K562 (cell line): ENCODE measurements around the gene LPAR5. TPM values are rescaled to one million over a fixed set of nuclear protein-coding genes. Genes with fewer than 3 reads are reported as not detected.

Experiments used
- ATF3 ChIP-seq, 2 experiments: fragments of 450-650 bp in 1 of 2; sonication (generic) in 1 of 2; formaldehyde crosslinking in 1 of 2; IDR thresholded peaks in 1 of 2; conservative IDR thresholded peaks in 1 of 2; 2 replicates each; pipeline versions ENCODE4 v1.6.1 to v1.8.1; 2016 to 2023; ENCODE audit warnings: mild to moderate bottlenecking in 2 of 2, moderate library complexity in 2 of 2, inconsistent platforms in 1 of 2, missing genetic modification reagents in 1 of 2
- ATF7 ChIP-seq: fragments of 450-650 bp; IDR thresholded peaks from 2 replicates; pipeline ENCODE4 v1.7.1; 2014; ENCODE audit warnings: mild to moderate bottlenecking, moderate library complexity
- DIDO1 ChIP-seq: fragments of 450-650 bp; IDR thresholded peaks from 2 replicates; pipeline ENCODE4 v1.6.1; 2016; ENCODE audit warnings: low read depth, missing biosample characterization, missing genetic modification characterization
- FOS ChIP-seq: IDR thresholded peaks from 3 replicates; pipeline ENCODE4 v1.6.1; 2011; ENCODE audit not compliant: insufficient read length; ENCODE audit errors: extremely low read depth
- GTF2F1 ChIP-seq: IDR thresholded peaks from 2 replicates; pipeline ENCODE4 v1.6.1; 2011; ENCODE audit warnings: low read depth, low read length, improper control_type of control experiment
- HDAC2 ChIP-seq: fragments of 450-650 bp; IDR thresholded peaks from 2 replicates; pipeline ENCODE4 v1.6.1; 2016; ENCODE audit warnings: mild to moderate bottlenecking
- HNRNPL ChIP-seq: fragments of 200-400 bp; formaldehyde crosslinking; IDR thresholded peaks from 2 replicates; pipeline ENCODE4 v1.6.1; 2017; ENCODE audit warnings: low read depth, mild to moderate bottlenecking, low read length
- ILF3 ChIP-seq: fragments of 450-650 bp; IDR thresholded peaks from 2 replicates; pipeline ENCODE4 v1.6.1; 2018; ENCODE audit warnings: antibody characterized with exemption, mild to moderate bottlenecking, moderate library complexity, borderline replicate concordance
- KHSRP ChIP-seq: fragments of 450-650 bp; IDR thresholded peaks from 2 replicates; pipeline ENCODE4 v1.6.1; 2017
- MEF2D ChIP-seq: conservative IDR thresholded peaks from 2 replicates; pipeline ENCODE4 v1.6.1; 2016; ENCODE audit warnings: low read depth, missing genetic modification characterization, missing compliant biosample characterization
- NELFE ChIP-seq: IDR thresholded peaks from 2 replicates; pipeline ENCODE4 v1.6.1; 2011; ENCODE audit warnings: mild to moderate bottlenecking; ENCODE audit not compliant: insufficient read depth, insufficient read length
- NFXL1 ChIP-seq: fragments of 450-650 bp; formaldehyde crosslinking; IDR thresholded peaks from 2 replicates; pipeline ENCODE4 v1.4.0; 2021; ENCODE audit warnings: mild to moderate bottlenecking
- NR0B1 ChIP-seq: fragments of 450-650 bp; IDR thresholded peaks from one replicate; pipeline ENCODE4 v1.6.1; 2018; ENCODE audit warnings: mild to moderate bottlenecking, moderate library complexity; ENCODE audit not compliant: partially characterized antibody
- TFAP4 ChIP-seq: sonication (generic); formaldehyde crosslinking; IDR thresholded peaks from 2 replicates; pipeline ENCODE4 v1.8.0; 2022; ENCODE audit warnings: missing genetic modification reagents, mild to moderate bottlenecking, moderate library complexity, borderline replicate concordance
- ZC3H8 ChIP-seq: fragments of 450-650 bp; IDR thresholded peaks from 2 replicates; pipeline ENCODE4 v1.6.1; 2017
- ZNF41 ChIP-seq: fragments of 250-450 bp; sonication (Bioruptor Pico); conservative IDR thresholded peaks from 2 replicates; pipeline ENCODE4 v1.4.0; 2020; ENCODE audit warnings: mild to moderate bottlenecking
- polyA plus RNA-seq, 8 experiments: library from polyadenylated mRNA; depleted of rRNA in 4 of 8; stranded (reverse) in 5 of 8; unstranded in 3 of 8; fragments of >200 nt; fragmentation: Nextera tagmentation in 2 of 8; fragmentation: Illumina TruSeq in 1 of 8; extraction: Ambion mirVana in 2 of 8; extraction: Trizol in 1 of 8; gene quantifications; 2 replicates each; pipeline versions ENCODE4 v1.2.1 to v1.2.3, GENCODE V29; 2011 to 2014; ENCODE audit warnings: inconsistent platforms in 1 of 8, missing spikeins in 1 of 8
- total RNA-seq, 7 experiments: library from RNA; depleted of rRNA in 6 of 7; stranded (reverse); fragments of >200 nt in 6 of 7; fragmentation: Illumina TruSeq in 2 of 7; extraction: Trizol in 2 of 7; gene quantifications; 2 replicates each; pipeline versions ENCODE4 v1.2.1 to v1.2.3, GENCODE V29; 2011 to 2021; ENCODE audit warnings: low replicate concordance in 1 of 7
- TF ChIP-seq, protein P1 (sequence below): fragments of 250-450 bp; sonication (Bioruptor Pico); IDR thresholded peaks from 2 replicates; pipeline ENCODE4 v1.9.0; 2021; ENCODE audit warnings: mild to moderate bottlenecking
- TF ChIP-seq, protein P2 (sequence below): fragments of 450-650 bp; conservative IDR thresholded peaks from 2 replicates; pipeline ENCODE4 v1.6.1; 2016; ENCODE audit warnings: missing genetic modification characterization, low read depth, mild to moderate bottlenecking, missing compliant biosample characterization, moderate library complexity
- TF ChIP-seq, protein P3 (sequence below): fragments of 450-650 bp; formaldehyde crosslinking; conservative IDR thresholded peaks from 2 replicates; pipeline ENCODE4 v1.4.0; 2022; ENCODE audit warnings: mild to moderate bottlenecking, missing genetic modification characterization
- TF ChIP-seq, protein P4 (sequence below): fragments of 200-800 bp; sonication (Bioruptor generic); IDR thresholded peaks from 2 replicates; pipeline ENCODE4 v1.6.1; 2017; ENCODE audit warnings: missing genetic modification characterization, missing compliant biosample characterization

LPAR5 gene
- total and polyA plus RNA-seq, 9 of the 15 experiments (the other 6 are each of a cell fraction or from before 2014, with no cell fraction given) = 1.3 to 11.7 (median 3.6) TPM

DNA sequence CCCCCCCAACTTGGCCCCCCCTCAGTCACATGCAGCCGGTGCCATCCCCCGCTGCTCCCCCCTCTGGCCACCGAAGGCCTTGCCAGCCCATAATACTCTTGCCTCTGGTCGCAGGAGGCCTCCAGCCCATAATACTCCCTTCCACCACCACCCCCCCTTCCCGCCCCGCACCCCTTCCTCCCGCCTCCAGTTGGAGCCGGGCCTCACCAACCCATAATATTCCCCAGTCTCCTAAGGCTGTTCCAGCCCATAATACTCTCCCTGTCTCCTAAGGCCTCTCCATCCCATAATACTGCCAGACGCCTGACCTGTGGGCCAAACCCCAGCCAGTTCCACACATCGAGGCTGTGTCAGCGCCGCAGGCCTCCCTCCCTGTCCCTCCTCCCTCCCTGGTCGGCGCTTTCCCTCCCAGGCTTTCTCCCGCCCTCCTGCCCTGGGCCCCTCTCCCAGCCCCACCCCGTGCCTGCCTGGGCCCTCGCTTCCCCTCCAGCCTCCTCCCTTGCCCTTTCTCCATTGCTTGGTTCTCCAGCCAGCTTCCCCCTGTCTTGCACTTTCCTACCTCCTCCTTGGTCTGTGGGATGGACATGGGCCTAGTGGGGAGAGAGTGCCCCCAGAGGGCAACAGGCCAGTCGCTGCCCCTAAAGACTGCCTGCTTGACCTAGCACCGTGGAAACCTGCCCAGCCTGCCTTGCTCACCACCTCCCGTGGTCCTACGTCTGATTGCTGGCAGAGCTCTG is 21.8 kb downstream of the LPAR5 start (continued):
- no peak; the same call in 1 of the 2 replicates for TF ChIP-seq ZNF41 (CRISPR knock-in tag)
- peak; percentile 68; the same call in 1 of the 2 replicates for TF ChIP-seq TFAP4 (CRISPR knock-in tag)
- no peak for TF ChIP-seq FOS
- TF ChIP-seq, protein P1, sequence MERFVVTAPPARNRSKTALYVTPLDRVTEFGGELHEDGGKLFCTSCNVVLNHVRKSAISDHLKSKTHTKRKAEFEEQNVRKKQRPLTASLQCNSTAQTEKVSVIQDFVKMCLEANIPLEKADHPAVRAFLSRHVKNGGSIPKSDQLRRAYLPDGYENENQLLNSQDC (CRISPR knock-in tag) = no peak
- TF ChIP-seq NELFE = no peak
- no peak for TF ChIP-seq GTF2F1
- TF ChIP-seq, protein P2, sequence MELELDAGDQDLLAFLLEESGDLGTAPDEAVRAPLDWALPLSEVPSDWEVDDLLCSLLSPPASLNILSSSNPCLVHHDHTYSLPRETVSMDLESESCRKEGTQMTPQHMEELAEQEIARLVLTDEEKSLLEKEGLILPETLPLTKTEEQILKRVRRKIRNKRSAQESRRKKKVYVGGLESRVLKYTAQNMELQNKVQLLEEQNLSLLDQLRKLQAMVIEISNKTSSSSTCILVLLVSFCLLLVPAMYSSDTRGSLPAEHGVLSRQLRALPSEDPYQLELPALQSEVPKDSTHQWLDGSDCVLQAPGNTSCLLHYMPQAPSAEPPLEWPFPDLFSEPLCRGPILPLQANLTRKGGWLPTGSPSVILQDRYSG (tag) = 0 out of 2 replicates have a peak, but pooled peaks have one; percentile 55
- TF ChIP-seq ATF7 = peak; percentile 16; the same call in 1 of the 2 replicates
- no peak for TF ChIP-seq HNRNPL
- no peak for TF ChIP-seq HDAC2
- no peak for TF ChIP-seq ZC3H8
- TF ChIP-seq, protein P3, sequence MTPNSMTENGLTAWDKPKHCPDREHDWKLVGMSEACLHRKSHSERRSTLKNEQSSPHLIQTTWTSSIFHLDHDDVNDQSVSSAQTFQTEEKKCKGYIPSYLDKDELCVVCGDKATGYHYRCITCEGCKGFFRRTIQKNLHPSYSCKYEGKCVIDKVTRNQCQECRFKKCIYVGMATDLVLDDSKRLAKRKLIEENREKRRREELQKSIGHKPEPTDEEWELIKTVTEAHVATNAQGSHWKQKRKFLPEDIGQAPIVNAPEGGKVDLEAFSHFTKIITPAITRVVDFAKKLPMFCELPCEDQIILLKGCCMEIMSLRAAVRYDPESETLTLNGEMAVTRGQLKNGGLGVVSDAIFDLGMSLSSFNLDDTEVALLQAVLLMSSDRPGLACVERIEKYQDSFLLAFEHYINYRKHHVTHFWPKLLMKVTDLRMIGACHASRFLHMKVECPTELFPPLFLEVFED (CRISPR knock-in tag) = peak; percentile 91; the same call in 1 of the 2 replicates
- TF ChIP-seq KHSRP = no peak
- 0 out of 2 replicates have a peak, but pooled peaks have one; percentile 31 for TF ChIP-seq NFXL1
- no peak for TF ChIP-seq NR0B1
- TF ChIP-seq, protein P4, sequence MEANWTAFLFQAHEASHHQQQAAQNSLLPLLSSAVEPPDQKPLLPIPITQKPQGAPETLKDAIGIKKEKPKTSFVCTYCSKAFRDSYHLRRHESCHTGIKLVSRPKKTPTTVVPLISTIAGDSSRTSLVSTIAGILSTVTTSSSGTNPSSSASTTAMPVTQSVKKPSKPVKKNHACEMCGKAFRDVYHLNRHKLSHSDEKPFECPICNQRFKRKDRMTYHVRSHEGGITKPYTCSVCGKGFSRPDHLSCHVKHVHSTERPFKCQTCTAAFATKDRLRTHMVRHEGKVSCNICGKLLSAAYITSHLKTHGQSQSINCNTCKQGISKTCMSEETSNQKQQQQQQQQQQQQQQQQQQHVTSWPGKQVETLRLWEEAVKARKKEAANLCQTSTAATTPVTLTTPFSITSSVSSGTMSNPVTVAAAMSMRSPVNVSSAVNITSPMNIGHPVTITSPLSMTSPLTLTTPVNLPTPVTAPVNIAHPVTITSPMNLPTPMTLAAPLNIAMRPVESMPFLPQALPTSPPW = peak; percentile 97
- TF ChIP-seq ATF3 (IDR thresholded peaks at IDR 0.05) = no peak
- TF ChIP-seq ATF3 (CRISPR knock-in tag; conservative IDR thresholded peaks at IDR 0.05) = no peak
- no peak for TF ChIP-seq DIDO1 (tag)
- no peak for TF ChIP-seq ILF3
- peak; percentile 27; the same call in 1 of the 2 replicates for TF ChIP-seq MEF2D (tag)
